Vagina (tissue), 2 donors: ENCODE measurements around the gene ZNF410.

Experiments used
- CTCF ChIP-seq, 3 experiments: fragments of 450-650 bp in 2 of 3; fragments of 200-600 bp in 1 of 3; sonication (generic) in 1 of 3; IDR thresholded peaks; one replicate each; pipeline ENCODE4 v1.5.1; 2017 to 2019; ENCODE audit warnings: antibody characterized with exemption in 3 of 3, mild to moderate bottlenecking in 2 of 3, moderate library complexity in 2 of 3
- POLR2A ChIP-seq, 2 donors: fragments of 450-650 bp; IDR thresholded peaks; one replicate each; pipeline ENCODE4 v1.6.1; 2017; ENCODE audit warnings: antibody characterized with exemption in 2 of 2, mild to moderate bottlenecking in 2 of 2, moderate library complexity in 2 of 2

- TF ChIP-seq CTCF (IDR thresholded peaks at IDR 0.05) (no peak), POLR2A (IDR thresholded peaks at IDR 0.05) (no peak)
Measured at GRCh38 chr14:73865534-73866113, 21.0 kb upstream of the ZNF410 start.
